HepG2 (cell line): ENCODE results near the gene DGKD. TPM values are rescaled to one million over a fixed set of nuclear protein-coding genes. Genes with fewer than 3 reads are reported as not detected.

ENCODE experiments used
- ATAC-seq: fragments of 200-7000 bp; cut with Tn5 transposase; 3 replicates; pipeline ENCODE4 v1.9.1; 2020; ENCODE audit warnings: mild to moderate bottlenecking, moderate library complexity
- BruUV-seq: library from RNA; stranded (reverse); fragments of 400-500 nt; replicated peaks from 2 replicates; lab custom pipeline; 2021; lab: Mats Ljungman, UMichigan
- CTCF ChIA-PET: fragments of 300-600 bp; formaldehyde crosslinking; extraction: SDS; loops from one replicate; lab custom pipeline; 2021; ENCODE audit warnings: low total read pairs, inconsistent platforms, low intra/inter-chr PET ratio; lab: Yijun Ruan, JAX
- POLR2A ChIA-PET: fragments of 350-600 bp; sonication (Branson Sonifier 250); formaldehyde crosslinking; loops from one replicate; lab custom pipeline; 2020; ENCODE audit warnings: antibody characterized with exemption, inconsistent platforms; lab: Yijun Ruan, JAX
- DNase-seq: peaks from one replicate; pipeline ENCODE4 v3.0.0-alpha.2; 2015; ENCODE audit warnings: low spot score
- FAIRE-seq: peaks from 3 replicates; lab custom pipeline; 2011; peaks lifted over from hg19 to GRCh38; lab: Jason Lieb, UNC
- H2AFZ ChIP-seq: one replicate; pipeline ENCODE4 v1.6.1; 2011; ENCODE audit warnings: low read length, inconsistent platforms
- H3K27ac ChIP-seq: fragments of 300-600 bp; 3 replicates; pipeline ENCODE4 v1.8.0; 2011; ENCODE audit warnings: mixed run types, mild to moderate bottlenecking, mixed read lengths, low read length, inconsistent platforms; ENCODE audit not compliant: insufficient read depth; ENCODE audit errors: extremely low read length
- H3K27me3 ChIP-seq, 2 experiments: fragments of 200-600 bp in 1 of 2; 2 replicates in 1 of 2; 3 replicates in 1 of 2; pipeline versions ENCODE4 v1.6.0 to v1.8.0; 2011; ENCODE audit warnings: low read length in 2 of 2, mild to moderate bottlenecking in 2 of 2, moderate library complexity in 2 of 2, inconsistent platforms in 1 of 2; ENCODE audit not compliant: insufficient read depth in 2 of 2, control insufficient read depth in 1 of 2
- H3K36me3 ChIP-seq, 2 experiments: fragments of 200-600 bp in 1 of 2; replicated peaks in 1 of 2; 2 replicates in 1 of 2; 3 replicates in 1 of 2; pipeline versions ENCODE4 v1.5.1 to v1.8.0; 2011; ENCODE audit warnings: low read length in 2 of 2, inconsistent platforms in 1 of 2; ENCODE audit not compliant: insufficient read depth in 2 of 2, control insufficient read depth in 1 of 2
- H3K4me1 ChIP-seq: 2 replicates; pipeline ENCODE4 v1.5.1; 2012; ENCODE audit warnings: low read length, inconsistent platforms; ENCODE audit not compliant: insufficient read depth
- H3K4me2 ChIP-seq: 2 replicates; pipeline ENCODE4 v1.6.0; 2011; ENCODE audit warnings: low read depth, low read length, inconsistent platforms
- H3K4me3 ChIP-seq, 3 experiments: fragments of 200-600 bp in 1 of 3; sonication (generic), shearing (Covaris generic) in 1 of 3; replicated peaks in 1 of 3; 2 replicates each; pipeline ENCODE4 v1.5.1; 2011 to 2016; ENCODE audit warnings: low read length in 3 of 3, inconsistent platforms in 2 of 3, low read depth in 2 of 3, mild to moderate bottlenecking in 2 of 3, control low read depth in 1 of 3, mixed read lengths in 1 of 3; ENCODE audit not compliant: insufficient read depth in 1 of 3
- H3K79me2 ChIP-seq: one replicate; pipeline ENCODE4 v1.6.1; 2011; ENCODE audit warnings: low read length, inconsistent platforms; ENCODE audit not compliant: insufficient read depth
- H3K9ac ChIP-seq: 2 replicates; pipeline ENCODE4 v1.6.0; 2011; ENCODE audit warnings: mild to moderate bottlenecking, low read depth, low read length, inconsistent platforms; ENCODE audit not compliant: insufficient read depth
- H3K9me3 ChIP-seq: 2 replicates; pipeline ENCODE4 v1.5.1; 2012; ENCODE audit warnings: mild to moderate bottlenecking, low read length
- H4K20me1 ChIP-seq: 2 replicates; pipeline ENCODE4 v1.6.0; 2011; ENCODE audit warnings: inconsistent platforms, mild to moderate bottlenecking, low read length, moderate library complexity; ENCODE audit not compliant: insufficient read depth
- ATF5 ChIP-seq: sonication (generic); formaldehyde crosslinking; IDR thresholded peaks from 2 replicates; pipeline ENCODE4 v1.4.0; 2020; ENCODE audit warnings: mild to moderate bottlenecking, low read depth, missing genetic modification reagents
- ATF6 ChIP-seq: sonication (generic); formaldehyde crosslinking; conservative IDR thresholded peaks from 2 replicates; pipeline ENCODE4 v1.4.0; 2020; ENCODE audit warnings: missing genetic modification reagents
- DR1 ChIP-seq: sonication (generic); formaldehyde crosslinking; IDR thresholded peaks from 2 replicates; pipeline ENCODE4 v1.8.0; 2021; ENCODE audit warnings: mild to moderate bottlenecking, missing genetic modification reagents, inconsistent platforms
- GPBP1L1 ChIP-seq: sonication (generic); formaldehyde crosslinking; IDR thresholded peaks from 2 replicates; pipeline ENCODE4 v1.5.0; 2020; ENCODE audit warnings: mild to moderate bottlenecking, missing genetic modification reagents
- KLF9 ChIP-seq: IDR thresholded peaks from 2 replicates; pipeline ENCODE4 v1.6.1; 2016; ENCODE audit warnings: low read depth
- MEIS1 ChIP-seq: sonication (generic); formaldehyde crosslinking; IDR thresholded peaks from 2 replicates; pipeline ENCODE4 v1.9.0; 2021; ENCODE audit warnings: mild to moderate bottlenecking, missing genetic modification reagents, moderate library complexity, borderline replicate concordance
- NCOR1 ChIP-seq: fragments of 200-600 bp; sonication (generic); IDR thresholded peaks from 2 replicates; pipeline ENCODE4 v1.7.0; 2017; ENCODE audit warnings: antibody characterized with exemption, low read length, borderline replicate concordance
- POLR2G ChIP-seq: fragments of 200-400 bp; formaldehyde crosslinking; IDR thresholded peaks from 2 replicates; pipeline ENCODE4 v1.6.1; 2018; ENCODE audit warnings: mild to moderate bottlenecking, low read depth, low read length, moderate library complexity
- RBM22 ChIP-seq: fragments of 200-400 bp; formaldehyde crosslinking; optimal IDR thresholded peaks from 2 replicates; pipeline ENCODE3; 2017; ENCODE audit warnings: mild to moderate bottlenecking, low read length, moderate library complexity
- SNAPC5 ChIP-seq: sonication (generic); formaldehyde crosslinking; IDR thresholded peaks from 2 replicates; pipeline ENCODE4 v1.8.1; 2023; ENCODE audit warnings: mild to moderate bottlenecking, missing genetic modification reagents, borderline replicate concordance
- ZBTB37 ChIP-seq: sonication (generic); formaldehyde crosslinking; IDR thresholded peaks from 2 replicates; pipeline ENCODE4 v1.4.0; 2020; ENCODE audit warnings: mild to moderate bottlenecking, missing genetic modification reagents
- ZC3H13 ChIP-seq: sonication (generic); formaldehyde crosslinking; IDR thresholded peaks from 2 replicates; pipeline ENCODE4 v1.8.1; 2023; ENCODE audit warnings: mild to moderate bottlenecking, missing genetic modification reagents, moderate library complexity
- ZNF18 ChIP-seq: sonication (generic); formaldehyde crosslinking; IDR thresholded peaks from 2 replicates; pipeline ENCODE4 v1.8.0; 2022; ENCODE audit warnings: mild to moderate bottlenecking, missing genetic modification reagents; ENCODE audit not compliant: insufficient replicate concordance
- ZNF253 ChIP-seq: sonication (generic); formaldehyde crosslinking; IDR thresholded peaks from 2 replicates; pipeline ENCODE4 v1.8.0; 2022; ENCODE audit warnings: mild to moderate bottlenecking, missing genetic modification reagents, borderline replicate concordance
- ZNF350 ChIP-seq: sonication (generic); formaldehyde crosslinking; IDR thresholded peaks from 2 replicates; pipeline ENCODE4 v1.4.0; 2020; ENCODE audit warnings: mild to moderate bottlenecking, low read depth, missing genetic modification reagents, borderline replicate concordance
- ZNF737 ChIP-seq: sonication (generic); formaldehyde crosslinking; IDR thresholded peaks from 2 replicates; pipeline ENCODE4 v1.5.0; 2020; ENCODE audit warnings: missing genetic modification reagents, mild to moderate bottlenecking, borderline replicate concordance
- WGBS: methylation state at CpG from one replicate; pipeline ENCODE4 v1.1.6; 2017; ENCODE audit warnings: low lambda C conversion rate; 5-methylcytosine and 5-hydroxymethylcytosine counted together
- in situ Hi-C: cut with HindIII; loops from 2 replicates; pipeline ENCODE4 v1.10.0; 2017; ENCODE audit warnings: low pct_unique_long_range_greater_than_20kb; ENCODE audit not compliant: extremely low pct_ligation_motif_present
- intact Hi-C: fragments of 100-400 bp; cut with micrococcal nuclease; formaldehyde crosslinking; loops from one replicate; pipeline ENCODE4 v1.10.0; 2022; ENCODE audit not compliant: unreplicated experiment
- polyA plus RNA-seq, 8 experiments: library from polyadenylated mRNA; depleted of rRNA in 3 of 8; stranded (reverse) in 7 of 8; unstranded in 1 of 8; fragments of >200 nt; fragmentation: Illumina TruSeq in 4 of 8; extraction: Trizol in 4 of 8; gene quantifications; 2 replicates each; pipeline versions ENCODE4 v1.2.1 to v1.2.3, GENCODE V29; 2011 to 2016; ENCODE audit warnings: low read depth in 4 of 8, missing spikeins in 1 of 8, mixed read lengths in 1 of 8; ENCODE audit not compliant: insufficient read depth in 1 of 8
- total RNA-seq, 5 experiments: library from RNA; depleted of rRNA; stranded (reverse); fragments of >200 nt; fragmentation: Illumina TruSeq; extraction: Trizol; gene quantifications; 2 replicates each; pipeline ENCODE4 v1.2.3, GENCODE V29; 2016; ENCODE audit warnings: low read depth in 1 of 5

DGKD gene
- total and polyA plus RNA-seq, 2 of the 13 experiments (the other 11 are each of a cell fraction or from before 2014, with no cell fraction given), result 24.5 to 33.2 TPM

GRCh38 chr2:233468047-233468740 lies 113.9 kb downstream of the DGKD start:
- no peak for FAIRE-seq
- WGBS, result 96% methylated on average over 17 of the region's 22 CpGs
- Histone ChIP-seq H3K9me3 (no peaks in the 10 kb centered on the region), H3K4me1 (no peaks in the 10 kb centered on the region), H3K27ac (no peak overlapping the region), H3K27me3 (no peaks in the 10 kb centered on the region), H3K79me2 (no peaks in the 10 kb centered on the region), H2AFZ (no peak overlapping the region), H3K4me3 (no peak overlapping the region), H3K9ac (no peak overlapping the region), H4K20me1 (no peaks in the 10 kb centered on the region), H3K36me3 (peaks cover 30 to 54% of the 10 kb centered on the region in 2 experiments; a peak in 4 of 5 replicates), H3K4me2 (no peak overlapping the region)
- POLR2A ChIA-PET, result interaction anchor here (0.9 kb wide), 1 partner anchor 80 kb away, joined by 3 read pairs; no protein-coding TSS in a partner anchor
- DNase-seq, result no peak
- CTCF ChIA-PET, result no interaction called here
- no TSS peak for BruUV-seq
- ATAC-seq, result no peak
- intact Hi-C loops (no loop called here), in situ Hi-C loops (no loop called here)
- TF ChIP-seq ZNF18 (no peak), POLR2G (no peak), ATF5 (no peak), ATF6 (CRISPR knock-in tag) (no peak), SNAPC5 (no peak), NCOR1 (no peak), ZNF350 (CRISPR knock-in tag) (no peak), ZBTB37 (CRISPR knock-in tag) (no peak), GPBP1L1 (CRISPR knock-in tag) (no peak), ZNF253 (CRISPR knock-in tag) (no peak), RBM22 (no peak), MEIS1 (CRISPR knock-in tag) (no peak), ZC3H13 (CRISPR knock-in tag) (no peak), DR1 (no peak), ZNF737 (no peak), KLF9 (CRISPR knock-in tag) (no peak)
